GM19328 (cell line): ENCODE measurements around the gene LZTR1.
"Not testable (repeated sequence)": the region's sequence is repeated elsewhere in the genome, so short reads cannot be mapped to it uniquely, and the experiment has no call there.

ENCODE experiments used
- ATAC-seq: cut with Tn5 transposase; IDR thresholded peaks from one replicate; pipeline ENCODE4 v1.9.1; 2021; ENCODE audit warnings: mild to moderate bottlenecking, moderate library complexity; ENCODE audit not compliant: unreplicated experiment

The LZTR1 gene

DNA sequence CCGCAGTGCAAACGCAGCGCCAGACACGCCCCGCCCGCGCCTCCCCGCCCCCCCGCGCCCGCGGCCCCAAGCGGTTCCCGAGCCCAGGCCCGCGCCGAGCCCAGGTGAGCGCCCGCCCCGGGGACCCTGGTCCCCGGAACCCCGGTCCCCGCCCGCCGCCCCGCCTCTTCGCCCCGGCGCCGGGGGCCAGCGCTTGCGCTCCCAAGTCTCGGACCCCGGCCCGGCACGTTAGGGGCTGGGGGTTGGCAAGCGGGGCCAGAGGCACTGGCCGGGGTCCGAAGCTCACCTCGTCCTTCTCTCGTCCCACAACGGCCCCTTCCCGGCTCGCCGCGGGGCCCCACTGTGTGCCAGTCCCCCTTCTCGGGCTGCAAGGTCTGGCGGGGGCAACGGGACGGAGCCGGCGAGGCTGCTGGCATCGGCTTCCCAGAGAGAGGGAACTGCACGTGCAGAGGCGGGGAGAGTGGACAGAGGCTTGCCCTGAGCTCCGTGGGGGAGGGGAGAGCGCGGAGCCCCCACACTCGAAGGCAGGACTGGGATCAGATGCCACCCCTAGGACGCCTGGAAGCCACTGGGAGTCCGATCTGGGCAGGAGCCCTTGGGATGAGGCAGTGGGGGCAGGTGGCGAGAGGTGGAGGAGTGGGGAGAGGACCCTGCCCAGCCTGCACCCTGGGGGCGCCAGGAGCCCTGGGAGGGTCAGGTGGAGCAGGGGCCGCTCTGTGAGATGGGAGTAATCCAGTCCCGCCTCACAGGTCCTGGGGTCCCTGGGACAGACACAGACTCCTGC is 16.8 kb upstream of the LZTR1 start:
- ATAC-seq, result no peak

DNA sequence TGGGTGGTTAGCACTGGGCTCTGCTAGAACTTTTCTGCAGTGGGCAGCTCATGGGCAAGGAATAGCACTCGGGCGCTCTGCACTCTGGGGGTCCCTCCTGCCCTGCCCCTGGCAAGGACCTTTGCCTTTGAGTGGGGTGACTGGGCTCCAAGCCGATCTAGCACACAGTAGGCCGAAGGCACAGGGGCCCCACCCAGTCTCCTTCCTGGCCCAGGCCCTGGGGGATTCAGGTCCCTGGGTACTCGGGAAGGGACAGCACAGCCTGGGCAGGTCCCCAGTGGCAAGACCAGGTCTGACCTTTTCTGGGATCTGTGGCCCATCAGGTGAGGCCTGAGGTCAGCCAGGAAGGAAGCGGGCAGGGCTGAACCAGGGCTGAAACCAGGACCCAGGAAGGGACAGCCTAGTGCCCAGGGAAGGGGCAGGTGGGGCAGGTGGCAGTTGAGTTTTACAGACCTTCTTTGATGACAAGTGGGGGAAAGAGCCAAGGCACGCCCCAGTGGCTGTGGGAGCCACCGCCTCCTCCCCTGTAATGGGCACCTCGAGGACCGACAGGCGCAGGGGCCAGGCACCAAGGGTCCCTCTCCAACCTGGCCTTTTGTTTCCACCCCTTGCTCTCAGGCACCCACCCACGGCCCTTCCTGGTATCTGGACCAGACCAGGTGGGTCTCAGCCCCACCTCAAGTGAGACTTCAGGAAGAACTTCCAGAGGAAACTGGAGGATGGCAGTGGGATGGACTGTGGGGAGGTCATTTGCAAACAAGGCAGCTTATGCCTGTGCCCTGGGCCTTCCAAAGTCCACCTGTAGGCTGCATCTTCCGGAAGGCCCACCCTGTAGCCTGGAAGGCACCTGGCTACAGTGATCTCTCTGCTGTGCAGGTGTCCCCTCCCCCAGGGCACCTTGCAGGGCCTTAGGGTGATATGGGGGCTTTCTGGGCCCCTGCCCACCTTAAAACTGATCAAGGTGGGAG is 15.9 kb upstream of the LZTR1 start:
- no peak for ATAC-seq

DNA sequence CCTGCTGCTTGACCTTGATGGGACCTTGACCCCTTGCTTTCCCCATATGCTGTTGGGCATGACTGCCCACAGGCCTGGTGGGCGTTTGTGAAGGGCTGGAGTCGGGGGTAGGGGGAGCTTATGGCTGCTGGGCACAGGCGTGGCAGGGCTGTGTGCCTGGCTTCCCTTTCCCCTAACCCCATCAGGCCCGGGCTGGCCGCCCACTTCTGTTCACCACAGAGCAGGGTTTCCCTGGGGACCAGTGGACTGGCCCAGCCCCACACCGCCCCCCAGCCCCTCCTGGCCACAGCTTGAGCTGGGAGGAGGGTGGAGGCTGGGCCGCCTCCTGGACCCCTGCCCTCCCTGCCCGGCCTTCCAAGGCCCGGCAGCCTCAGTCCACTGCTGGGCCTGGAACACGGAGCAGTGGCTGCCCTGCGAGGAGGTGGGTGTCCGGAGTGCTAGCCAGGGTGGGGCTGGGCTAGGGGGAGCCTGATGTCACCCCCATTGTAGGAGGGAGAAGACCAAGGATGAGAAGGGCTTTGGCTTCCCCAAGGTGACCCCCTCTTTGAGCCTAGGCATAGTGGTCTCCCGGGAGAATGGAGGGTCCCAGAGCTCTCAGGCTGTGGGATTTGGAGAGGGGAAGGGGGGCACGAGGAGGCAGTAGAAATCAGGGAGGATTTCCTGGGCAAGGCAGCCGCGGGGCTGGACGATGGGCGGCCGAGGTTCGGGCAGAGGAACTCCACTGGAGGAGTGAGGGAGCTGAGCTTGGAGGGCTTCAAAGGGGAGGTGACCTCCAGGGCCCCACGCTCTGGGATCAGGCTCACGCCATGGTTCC is 15.0 kb upstream of the LZTR1 start, which contains the start of gene AIFM3:
Gene AIFM3 (plus strand): TSS at position 373 of the 814 bp plus-strand sequence. CDS start 690 bp downstream, outside the sequence.
- ATAC-seq, result no peak

DNA sequence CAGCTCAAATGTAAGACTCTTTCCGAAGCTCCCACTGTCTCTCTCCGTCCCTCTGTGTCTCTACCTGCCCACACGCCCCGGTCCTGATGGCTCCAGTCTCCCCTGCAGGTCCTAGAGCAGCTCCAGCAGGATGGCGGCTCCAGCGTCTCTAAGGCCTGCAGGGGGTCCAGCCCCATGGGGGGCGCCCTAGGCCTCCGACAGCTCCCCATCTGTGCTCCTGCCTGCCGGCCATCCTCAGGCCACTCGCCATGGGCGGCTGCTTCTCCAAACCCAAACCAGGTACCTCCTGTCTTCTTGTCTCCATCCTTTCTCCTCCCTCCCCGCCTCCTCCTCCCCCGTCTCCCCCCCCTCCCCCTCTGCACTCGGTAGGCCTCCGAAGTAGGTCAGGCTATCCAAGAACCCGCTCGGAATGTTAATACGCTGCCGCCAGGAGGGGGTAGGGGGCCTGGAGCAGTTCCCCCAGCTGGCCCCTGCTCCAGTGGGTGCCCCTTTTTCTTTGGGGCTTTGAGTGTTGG is 14.3 kb upstream of the LZTR1 start:
- no peak for ATAC-seq

DNA sequence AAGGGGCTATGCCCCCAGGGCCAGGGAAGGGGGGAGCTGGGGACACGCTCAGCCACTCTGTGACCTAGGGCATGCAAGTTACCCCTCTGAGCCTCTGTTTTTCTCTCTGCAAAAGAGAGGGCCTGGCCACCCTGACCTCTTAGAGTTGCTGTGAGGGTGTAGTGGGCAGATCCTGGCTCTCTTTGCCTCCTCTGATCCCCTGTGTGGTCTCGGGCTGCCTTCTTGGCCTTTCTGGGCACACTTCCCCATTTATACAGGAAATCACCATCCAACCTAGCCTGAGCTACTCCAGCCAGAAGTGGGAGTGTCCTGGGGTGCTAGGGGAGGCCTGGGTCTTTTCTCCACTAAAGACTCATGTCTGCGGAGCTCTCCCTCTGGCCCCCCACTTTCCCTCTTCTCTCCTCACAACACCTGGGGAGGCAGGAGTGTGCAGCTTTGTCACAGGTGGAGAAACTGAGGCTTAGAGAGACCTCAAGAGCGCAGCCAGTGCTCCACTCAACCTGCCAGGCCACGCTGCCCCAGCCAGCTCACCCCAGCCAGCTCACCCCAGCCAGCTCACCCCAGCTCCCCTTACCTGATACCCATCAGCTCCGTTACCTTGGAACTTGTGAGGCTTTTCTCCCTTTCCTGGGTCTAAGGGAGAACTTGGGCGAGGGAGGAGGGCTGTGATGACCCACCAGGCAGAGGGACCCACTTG is 13.7 kb upstream of the LZTR1 start:
- ATAC-seq, result no peak

DNA sequence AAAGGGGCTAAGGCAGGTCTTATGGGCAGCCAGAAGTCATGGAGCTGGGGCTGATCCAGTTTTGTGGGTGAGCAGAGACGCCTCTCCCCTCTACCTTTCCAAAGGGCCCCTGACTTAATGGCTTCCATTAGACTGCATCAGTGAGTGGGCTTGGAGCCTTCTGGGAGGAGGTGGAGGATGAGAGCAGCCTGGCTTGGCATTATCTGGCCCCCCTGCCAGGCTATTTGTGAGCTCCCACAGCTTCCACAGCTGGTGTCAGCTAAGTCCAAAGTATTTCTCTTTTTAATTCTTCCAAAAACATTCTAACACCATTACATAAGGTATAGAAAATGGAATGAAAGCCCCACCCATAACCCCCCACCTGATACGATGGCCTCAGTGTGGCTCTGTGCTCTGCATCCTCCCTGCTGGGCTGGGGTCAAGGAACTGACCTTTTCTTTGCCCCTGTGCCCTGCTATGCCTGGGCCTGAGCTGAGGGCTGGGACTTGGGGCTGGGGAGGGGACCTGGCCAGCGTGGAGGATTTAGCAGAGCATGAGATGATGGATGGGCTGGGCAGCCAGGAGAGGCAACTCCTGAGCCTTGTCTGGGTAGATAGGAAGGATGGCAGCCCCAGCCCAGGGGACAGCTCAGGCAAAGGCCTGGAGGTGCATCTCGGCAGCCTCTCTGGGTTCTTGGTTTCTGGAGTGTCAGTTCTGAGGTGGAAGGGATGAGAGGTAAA is 11.0 kb upstream of the LZTR1 start:
- no peak for ATAC-seq

DNA sequence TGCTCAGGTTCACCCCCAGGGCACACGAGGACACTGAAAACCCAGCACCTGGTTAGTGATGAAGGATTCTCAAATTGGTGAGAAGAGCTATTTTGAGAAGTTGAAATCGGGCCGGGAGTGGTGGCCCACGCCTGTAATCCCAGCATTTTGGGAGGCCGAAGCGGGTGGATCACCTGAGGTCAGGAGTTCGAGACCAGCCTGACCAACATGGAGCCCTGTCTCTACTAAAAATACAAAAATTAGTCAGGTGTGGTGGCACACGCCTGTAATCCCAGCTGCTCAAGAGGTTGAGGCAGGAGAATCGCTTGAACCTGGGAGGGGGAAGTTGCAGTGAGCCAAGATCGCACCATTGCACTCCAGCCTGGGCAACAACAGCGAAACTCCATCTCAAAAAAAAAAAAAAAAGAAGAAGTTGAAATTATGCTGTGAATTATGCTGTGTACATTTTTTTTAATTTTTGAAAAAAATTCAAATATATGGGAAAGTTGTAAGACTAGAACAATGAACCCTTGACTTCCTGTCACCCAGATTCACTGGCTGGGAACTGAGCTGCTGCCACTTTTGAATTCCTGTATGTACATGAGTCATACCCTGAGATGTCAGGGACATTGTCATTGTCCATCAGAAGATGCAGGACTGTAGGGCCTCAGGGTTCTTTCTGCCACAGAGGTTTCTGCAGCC is 9.9 kb upstream of the LZTR1 start:
- not testable (repeated sequence) for ATAC-seq

DNA sequence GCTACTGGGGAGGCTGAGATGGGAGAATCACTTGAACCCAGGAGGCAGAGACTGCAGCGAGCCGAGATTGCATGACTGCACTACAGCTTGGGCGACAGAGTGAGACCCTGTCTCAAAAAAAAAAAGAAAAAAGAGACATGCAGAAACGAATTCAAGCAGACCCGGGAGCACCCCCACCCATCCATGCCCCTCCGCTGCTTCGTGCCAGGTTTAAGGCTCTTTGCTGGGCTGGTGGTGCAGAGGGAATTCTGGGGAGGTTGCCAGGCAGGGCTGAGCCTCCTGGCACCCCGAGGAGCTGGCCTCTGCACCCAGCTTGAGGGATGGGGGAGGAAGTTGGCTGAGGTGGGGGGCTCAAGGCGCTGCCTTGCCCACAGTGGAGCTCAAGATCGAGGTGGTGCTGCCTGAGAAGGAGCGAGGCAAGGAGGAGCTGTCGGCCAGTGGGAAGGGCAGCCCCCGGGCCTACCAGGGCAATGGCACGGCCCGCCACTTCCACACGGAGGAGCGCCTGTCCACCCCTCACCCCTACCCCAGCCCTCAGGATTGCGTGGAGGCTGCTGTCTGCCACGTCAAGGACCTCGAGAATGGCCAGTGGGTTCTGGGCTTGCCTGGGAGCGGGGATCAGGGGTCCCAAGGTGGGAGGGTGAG is 9.0 kb upstream of the LZTR1 start:
- ATAC-seq, result no peak

DNA sequence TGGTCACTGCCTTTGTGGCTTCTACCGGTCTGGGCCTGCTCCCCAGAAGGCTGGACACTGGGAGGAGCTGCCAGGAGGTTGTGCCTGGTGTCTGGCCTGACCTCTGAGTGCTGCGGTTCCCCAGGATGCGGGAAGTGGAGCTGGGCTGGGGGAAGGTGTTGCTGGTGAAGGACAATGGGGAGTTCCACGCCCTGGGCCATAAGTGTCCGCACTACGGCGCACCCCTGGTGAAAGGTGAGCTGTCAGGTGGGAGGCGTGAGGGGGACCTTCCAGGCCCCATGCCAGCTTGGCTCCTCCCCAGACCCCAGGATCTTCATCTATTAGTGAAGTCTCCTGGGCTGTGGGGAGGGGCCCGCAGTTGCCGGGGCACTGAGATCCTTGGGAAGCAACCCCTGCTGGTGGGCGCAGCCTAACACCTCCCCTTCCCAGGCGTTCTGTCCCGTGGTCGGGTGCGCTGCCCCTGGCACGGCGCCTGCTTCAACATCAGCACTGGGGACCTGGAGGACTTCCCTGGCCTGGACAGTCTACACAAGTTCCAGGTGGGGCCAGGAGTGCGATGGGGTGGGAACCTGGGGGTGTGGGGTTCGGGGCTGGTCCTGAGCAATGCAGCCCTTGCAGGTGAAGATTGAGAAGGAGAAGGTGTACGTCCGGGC is 8.3 kb upstream of the LZTR1 start:
- ATAC-seq, result no peak

DNA sequence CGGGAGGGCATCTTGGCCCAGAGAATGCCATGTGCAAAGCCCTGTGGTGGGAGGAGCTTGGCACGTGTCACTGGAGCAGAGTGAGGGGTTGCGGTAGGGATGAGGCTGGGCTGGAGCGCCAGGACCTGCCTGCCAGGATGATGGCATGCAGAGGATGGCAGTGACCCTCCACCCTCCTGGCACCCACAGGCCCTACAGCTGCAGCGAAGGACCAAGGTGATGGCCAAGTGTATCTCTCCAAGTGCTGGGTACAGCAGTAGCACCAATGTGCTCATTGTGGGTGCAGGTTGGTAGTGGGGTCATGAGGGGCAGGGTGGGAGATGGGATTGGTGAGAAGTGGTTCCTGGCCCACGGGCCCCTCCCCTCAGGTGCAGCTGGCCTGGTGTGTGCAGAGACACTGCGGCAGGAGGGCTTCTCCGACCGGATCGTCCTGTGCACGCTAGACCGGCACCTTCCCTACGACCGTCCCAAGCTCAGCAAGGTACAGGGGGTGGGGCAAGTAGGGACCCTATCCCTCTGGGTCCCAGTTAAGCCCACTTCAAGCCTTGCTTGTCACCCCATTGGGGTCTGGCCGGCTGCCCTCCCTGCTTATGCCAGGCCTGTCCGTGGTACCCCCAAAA is 7.7 kb upstream of the LZTR1 start:
- ATAC-seq, result no peak

DNA sequence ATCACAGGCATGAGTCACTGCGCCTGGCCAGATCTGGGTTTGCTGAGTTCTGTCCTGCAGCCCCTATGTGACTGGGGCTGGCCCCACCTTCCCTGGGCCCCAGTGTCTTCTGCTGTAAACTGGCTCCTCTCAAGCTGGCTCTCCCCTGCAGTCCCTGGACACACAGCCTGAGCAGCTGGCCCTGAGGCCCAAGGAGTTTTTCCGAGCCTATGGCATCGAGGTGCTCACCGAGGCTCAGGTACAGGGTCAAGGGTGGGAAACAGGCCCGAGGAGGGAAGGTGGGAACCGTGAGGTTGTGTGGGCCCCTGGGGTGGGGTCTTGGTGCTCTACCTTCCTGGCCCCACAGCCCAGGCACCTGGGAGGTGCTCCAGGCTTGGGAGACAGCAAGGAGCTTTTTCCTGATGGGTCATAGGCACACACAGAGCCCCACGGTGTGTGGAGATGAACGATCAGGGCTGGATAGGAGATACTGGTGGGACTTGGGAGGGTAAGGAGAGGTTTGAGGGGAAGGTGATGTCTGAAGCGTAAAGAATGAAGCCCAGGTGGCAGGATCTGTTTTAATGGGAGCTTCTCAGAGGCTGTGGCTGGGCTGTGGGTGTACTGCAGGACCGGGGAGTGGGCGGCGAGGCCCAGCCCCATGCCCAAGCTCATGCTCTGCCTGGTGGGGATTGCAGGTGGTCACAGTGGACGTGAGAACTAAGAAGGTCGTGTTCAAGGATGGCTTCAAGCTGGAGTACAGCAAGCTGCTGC is 6.4 kb upstream of the LZTR1 start:
- no peak for ATAC-seq

DNA sequence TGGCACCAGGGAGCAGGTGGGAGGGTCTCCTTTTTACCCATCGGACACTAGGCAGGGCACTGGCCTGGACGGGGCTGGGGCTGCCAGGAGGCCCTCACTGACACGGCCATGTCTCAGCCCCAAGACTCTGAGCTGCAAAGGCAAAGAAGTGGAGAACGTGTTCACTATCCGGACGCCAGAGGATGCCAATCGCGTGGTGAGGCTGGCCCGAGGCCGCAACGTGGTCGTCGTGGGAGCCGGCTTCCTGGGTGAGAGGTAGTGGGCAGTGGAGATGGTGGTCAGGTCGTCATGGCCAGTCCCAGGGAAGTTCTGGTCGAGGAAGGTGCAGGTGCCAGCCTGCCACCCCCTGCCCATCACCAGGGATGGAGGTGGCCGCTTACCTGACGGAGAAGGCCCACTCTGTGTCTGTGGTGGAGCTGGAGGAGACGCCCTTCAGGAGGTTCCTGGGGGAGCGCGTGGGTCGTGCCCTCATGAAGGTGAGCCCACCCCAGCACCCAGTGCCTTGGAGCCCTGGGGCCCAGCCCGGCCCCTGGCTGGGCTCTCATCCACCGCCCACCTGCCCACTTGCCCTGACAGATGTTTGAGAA is 5.7 kb upstream of the LZTR1 start:
- no peak for ATAC-seq

DNA sequence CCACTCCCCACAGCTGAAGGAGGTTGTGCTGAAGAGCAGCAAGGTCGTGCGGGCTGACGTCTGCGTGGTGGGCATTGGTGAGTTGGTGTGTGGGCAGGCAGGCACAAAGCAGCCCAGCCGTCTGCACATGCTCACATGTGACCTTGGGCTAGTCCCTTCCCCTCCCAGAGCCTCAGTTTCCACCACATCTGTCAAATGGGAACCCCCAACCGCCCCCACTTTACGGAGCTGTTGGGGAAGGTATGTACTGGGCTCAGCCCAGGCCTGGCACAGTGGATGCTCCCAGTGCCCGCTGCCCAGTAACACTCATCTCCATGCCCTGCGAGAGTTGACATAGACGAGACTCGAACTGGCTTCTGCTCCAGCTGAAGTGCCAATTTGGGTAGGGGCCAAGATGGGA is 5.1 kb upstream of the LZTR1 start:
- no peak for ATAC-seq

DNA sequence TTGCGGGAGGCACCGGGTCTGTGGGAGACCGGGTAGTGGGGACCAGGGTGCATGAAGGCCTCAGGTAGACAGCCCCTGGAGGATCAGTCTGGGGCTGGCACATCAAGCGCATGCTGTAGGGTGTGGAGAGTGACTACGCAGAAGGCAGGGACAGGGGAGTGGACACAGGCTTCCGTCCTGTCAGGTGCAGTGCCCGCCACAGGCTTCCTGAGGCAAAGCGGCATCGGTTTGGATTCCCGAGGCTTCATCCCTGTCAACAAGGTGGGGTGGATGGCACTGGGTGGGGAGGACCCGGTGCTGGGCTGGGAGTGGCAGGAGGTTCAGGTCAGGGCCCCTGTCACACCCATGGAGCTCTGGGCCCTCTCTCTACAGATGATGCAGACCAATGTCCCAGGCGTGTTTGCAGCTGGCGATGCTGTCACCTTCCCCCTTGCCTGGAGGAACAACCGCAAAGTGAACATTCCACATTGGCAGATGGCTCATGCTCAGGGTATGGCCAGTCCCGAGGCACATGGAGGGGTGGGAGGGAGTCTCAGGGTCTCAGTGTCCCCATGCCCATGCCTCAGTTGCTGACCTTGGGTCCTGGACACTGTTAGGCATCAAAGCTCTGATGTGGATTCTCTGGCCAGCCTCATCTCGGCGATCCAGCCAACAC is 4.5 kb upstream of the LZTR1 start:
- no peak for ATAC-seq

DNA sequence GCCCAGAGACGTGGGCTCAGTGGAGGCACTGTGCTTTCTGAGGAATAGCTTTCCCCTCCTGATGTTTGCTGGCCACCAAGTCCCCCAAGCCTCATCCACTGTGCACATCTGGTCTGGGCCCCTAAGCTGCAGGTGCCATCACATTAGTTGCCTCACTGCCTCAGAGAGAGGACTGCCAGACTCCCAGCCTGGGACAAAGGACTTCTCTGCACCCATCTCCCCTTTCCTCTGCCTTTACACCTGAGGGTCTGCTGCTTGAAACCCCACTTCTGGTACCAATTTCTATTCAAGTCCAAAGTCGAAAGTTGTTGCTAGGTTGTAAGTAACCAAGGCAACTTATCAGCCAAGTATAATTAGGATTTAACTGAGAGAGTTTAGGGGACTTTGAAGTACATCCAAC is 3.7 kb upstream of the LZTR1 start:
- no peak for ATAC-seq

DNA sequence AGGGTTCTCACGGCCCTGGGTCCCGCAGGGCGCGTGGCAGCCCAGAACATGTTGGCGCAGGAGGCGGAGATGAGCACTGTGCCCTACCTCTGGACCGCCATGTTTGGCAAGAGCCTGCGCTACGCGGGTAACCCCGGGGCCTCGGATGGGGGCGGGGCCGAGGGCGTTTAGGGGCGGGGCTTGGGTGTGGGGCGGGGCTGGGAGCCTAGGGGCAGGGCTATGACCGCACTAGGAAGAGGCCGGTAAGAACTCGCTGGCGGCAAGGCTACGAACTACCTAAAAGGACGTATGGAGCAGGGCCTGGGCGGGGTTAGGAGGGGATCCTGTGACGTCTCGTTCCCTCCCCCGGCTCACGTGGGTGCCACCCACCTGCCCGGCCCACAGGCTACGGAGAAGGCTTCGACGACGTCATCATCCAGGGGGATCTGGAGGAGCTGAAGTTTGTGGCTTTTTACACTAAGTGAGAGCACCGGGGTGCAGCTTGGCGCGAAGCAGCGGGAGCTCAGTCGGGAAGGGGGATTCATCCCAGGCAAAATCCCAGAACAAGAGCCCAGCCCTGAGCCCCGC is 2.8 kb upstream of the LZTR1 start:
- ATAC-seq, result no peak
